DMS53 treated with DMSO at 0.1 percent for 48 hours (cell line): Measurements from ENCODE around the gene LRRTM4.

ENCODE experiments used
- DNase-seq: peaks from one replicate; lab custom pipeline; 2025; ENCODE audit not compliant: unreplicated experiment; lab: John Stamatoyannopoulos, UW

Gene LRRTM4

GRCh38 chr2:77325395-77325794 lies 196.8 kb downstream of the LRRTM4 start:
- no peak for DNase-seq

GRCh38 chr2:77322431-77322830 lies 199.7 kb downstream of the LRRTM4 start:
- DNase-seq: no peak

- peak; percentile 24 for DNase-seq
Observed at GRCh38 chr2:77314721-77315120, 207.5 kb downstream of the LRRTM4 start.

DNA sequence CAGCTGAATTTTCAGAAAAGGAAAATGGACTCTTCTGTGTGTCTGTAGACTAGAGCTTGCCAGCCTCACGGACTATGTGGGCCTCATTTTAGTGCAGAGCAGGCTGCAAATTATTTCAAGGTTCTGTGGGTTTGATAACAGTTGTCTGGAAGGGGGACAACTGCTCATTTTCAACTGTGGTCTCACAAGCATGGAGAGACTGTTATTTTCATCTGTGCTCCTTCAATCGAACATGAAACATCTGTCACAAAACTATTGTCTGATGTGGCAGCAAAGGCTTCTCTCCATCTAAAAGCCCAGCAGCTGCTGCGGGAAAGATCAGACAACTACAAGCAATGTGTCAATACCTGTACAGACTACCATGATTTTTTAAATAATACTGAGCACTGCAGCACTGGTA lies 211.8 kb downstream of the LRRTM4 start:
- no peak for DNase-seq

DNA sequence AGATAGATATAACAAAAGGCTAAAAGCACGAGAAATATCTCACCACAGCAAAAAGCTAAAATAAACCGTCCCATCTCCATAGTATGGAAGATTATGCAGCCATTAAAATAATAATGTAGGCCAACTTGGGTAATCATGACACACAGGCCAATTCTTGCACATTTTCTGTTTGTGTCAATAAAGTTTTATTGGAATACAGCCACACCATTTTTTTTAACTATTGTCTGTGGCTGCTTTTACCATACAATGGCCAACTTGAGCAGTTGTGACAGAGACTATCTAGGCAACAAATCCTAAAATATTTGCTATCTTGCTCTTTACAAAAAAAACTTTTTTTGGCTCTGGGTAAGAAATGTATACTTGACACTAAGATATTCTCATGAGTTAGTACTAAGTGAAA lies 212.5 kb downstream of the LRRTM4 start:
- no peak for DNase-seq

DNA sequence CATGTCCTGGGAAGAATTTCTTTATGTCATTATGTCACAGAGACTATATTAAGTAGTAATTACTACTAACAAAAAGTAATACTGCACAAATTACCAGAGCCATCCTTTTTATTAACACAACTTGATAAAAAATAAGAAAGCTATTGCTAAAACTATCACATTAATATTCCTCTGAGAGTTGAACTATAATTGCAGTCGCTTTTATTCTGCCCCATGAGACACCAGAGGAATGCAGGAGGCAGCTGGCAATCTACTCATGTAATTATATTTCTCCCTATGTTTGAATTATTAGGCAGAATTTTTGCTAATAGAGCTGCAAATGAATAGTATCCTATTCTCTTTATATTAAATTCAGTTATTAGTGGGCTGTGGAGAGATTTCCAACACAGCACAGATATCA lies 220.7 kb downstream of the LRRTM4 start:
- DNase-seq: no peak

DNA sequence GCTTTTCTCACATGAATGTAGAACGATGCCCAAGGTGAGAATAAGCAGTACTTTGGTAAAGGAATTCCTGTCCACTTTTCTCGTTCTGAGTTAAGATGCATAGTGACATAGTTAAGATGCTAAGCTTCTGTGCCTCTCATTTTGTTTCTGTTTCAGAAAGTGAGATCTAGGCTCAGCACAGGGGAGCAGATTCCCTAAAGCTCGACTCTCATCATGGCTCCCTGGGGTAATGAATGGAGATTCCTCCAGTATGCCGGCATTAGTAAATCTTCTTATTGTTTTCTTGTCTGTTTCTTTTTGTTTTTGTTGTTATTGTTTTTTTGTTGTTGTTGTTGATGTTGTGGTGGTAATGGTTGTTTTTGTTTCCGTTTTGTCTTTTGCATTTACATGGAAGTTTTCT lies 225.4 kb downstream of the LRRTM4 start:
- DNase-seq: no peak

GRCh38 chr2:77294474-77294873 lies 227.7 kb downstream of the LRRTM4 start:
- no peak for DNase-seq

GRCh38 chr2:77284353-77284752 lies 237.8 kb downstream of the LRRTM4 start:
- no peak for DNase-seq

DNA sequence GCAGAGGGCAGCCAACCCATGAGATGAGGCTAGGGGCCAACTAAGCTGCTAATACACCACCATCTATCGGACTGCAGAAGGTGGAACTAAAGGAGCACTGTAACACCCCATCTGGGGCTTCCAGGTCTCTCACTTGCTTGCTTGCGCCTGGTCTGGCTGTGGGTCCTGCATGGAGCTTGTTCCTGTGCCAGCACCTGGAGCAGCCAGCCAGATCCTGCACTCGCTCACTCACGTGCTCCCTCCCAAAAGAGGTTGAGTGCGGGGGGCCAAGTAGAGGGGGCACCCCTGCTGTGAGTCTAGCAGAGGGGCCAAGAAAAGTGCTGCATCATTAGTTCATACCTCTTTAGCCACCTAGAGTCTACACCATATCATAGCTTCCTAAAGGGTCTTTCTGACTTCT lies 250.9 kb downstream of the LRRTM4 start:
- no peak for DNase-seq

- DNase-seq: no peak
Observed at GRCh38 chr2:77270433-77270832, 251.7 kb downstream of the LRRTM4 start.

DNA sequence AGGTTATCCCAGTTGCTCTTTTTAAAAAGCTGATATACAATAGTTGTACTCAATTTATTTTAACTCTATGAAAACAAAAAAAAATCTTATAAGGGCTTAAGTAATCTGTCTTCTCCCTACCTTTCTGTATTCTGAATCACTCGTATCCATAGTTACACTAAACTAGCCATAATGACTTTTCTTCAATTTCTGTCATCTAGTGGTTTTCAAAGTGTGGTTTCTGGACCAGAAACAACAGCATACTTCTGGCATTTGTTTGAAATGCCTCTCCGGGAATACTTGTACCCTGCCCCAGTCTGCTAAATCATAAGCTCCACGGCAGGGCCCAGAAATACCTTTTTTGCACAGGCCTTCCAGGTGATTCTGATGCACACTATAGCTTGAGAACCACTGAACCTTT lies 253.6 kb downstream of the LRRTM4 start:
- DNase-seq: no peak

DNA sequence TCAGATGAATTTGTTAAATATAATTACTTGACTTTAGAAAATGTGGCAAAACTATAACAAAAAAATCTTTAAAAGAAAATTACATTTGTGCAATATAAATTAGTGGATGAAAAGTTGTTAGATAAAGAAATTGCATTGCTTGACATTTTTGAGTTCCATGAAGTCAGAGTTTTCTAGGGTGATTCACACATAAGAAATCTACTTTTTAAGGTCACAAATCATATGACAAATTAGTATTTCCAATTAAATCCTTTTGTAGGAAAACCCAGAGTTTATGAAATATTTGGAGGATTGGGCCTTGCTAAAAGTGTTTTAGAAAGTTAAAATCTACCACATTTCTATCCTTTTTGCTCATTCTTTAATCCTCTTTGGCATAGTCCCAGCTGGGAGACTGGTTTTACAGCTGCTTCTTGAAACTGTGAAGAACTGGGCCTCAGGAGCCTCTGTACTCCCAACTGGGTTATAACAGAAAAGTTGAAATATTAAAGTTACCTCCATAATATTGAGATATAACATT lies 289.2 kb downstream of the LRRTM4 start:
- DNase-seq: no peak

DNA sequence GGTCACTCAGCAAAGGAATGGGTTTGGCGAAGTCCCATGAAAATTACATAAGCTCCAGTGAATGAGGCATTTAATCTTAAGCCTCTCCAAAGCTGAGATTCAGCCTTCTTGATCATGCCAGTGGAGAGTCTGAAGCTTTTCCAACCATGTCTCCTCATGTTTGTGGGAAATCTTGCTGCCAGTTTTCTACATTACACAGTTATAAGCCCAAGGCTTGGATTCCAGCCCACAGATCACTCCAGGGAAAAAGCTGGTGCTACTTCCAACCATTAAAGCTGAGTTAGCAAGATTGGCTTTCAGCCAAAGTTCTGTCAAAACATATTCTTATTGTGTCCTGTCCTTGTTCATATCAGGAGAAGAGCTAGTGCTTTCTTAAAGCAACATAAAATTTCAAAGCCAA lies 293.8 kb downstream of the LRRTM4 start:
- DNase-seq: no peak

DNA sequence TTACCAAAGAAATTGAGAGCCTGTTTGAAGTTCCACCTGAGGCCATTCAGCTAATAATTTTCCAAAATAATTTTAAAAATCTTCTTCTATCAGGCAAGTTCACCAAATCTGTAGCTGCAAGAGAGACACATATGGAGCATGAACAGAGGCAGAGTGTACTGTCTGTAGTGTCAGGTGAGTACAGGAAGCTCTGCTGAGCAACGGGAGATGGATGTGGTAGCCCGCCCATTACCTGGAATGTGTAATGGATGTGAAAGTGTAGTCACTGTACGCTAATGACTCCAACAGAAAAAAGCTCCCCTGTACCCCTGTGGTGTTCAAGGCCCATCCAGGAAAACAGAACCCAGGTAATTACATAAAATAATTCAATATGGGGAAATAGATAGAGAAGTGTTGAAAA lies 311.5 kb downstream of the LRRTM4 start:
- DNase-seq: no peak

DNA sequence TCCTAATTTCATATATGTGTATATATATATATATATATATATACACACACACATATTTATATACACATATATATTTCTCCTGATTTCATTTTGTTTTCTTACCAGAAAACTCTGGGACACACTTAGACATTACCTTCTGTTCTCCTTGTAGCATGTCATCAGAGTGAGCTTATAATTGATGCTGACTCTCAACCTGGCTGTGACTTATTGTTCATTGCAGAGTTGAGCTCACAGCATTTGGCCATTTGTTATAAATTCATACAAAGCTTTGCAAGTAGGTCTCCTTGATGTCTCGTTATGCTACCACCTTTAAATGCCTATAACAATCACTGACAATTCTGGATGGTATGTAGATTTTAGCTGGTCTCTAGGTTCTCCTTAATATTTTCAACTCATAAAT lies 314.8 kb downstream of the LRRTM4 start:
- DNase-seq: no peak

DNA sequence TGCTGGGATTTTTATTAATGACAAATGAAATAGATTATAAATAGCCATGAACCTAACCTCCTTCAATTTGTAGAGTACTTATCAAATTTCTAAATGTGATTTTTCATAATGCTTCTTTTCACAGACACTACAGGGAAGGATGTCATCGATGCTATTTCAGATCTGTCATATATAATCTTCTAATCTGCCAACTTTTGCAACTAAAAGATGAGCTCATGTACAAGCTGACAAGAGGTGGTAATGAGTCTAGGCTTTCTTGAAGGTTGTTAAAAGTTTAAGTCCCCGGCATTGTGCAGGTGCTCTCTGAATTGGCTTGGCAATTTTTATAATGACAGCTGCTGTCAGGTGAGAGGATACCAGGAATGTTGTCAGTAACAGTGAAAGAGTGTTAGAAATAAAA lies 320.4 kb downstream of the LRRTM4 start:
- DNase-seq: no peak

DNA sequence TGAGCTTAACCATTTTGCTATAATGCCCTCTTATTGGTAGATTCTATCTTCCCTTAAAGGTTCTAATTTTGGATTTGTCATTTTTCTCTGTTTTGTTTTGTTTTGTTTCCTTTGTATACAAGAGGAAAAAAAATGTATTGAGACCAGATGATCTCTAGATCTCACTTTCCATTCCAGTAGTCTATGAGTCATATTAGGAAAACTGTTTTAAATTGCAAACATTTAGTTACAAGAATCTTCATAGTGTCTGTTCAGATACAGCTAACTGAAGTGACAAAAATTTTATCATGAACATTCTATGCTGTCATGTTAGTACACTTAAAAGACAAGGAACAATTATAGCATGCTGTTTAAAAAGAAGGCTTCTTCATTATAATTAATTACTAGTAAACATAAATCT lies 322.8 kb downstream of the LRRTM4 start:
- DNase-seq: no peak

DNA sequence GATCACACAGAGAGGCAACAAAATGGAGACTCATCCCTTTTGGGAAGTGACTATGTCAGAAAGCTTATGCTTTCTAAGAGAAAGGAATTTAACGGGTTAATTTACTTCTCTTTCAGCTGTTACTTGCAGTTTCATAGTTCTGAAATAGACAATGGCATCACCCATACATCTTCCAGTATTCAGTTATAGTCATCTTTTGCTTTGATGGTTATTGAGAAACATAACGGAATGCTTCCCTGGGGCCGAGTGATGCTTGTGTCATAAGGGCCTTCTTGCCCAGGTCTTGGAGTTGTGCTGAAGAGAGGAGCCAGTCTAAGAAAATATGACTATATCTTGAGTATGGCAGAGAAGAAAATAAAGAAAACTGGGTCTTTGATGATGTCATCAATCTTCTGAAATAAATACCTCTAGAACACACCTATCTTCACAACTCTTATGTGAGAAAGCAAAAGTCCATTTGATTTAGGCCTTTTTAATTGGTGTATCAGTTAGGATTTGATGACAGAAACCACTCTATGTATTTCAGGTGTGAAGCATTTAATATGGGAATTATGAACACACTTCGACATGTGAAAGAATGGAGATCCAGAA lies 328.2 kb downstream of the LRRTM4 start:
- DNase-seq: no peak

- peak; percentile 27 for DNase-seq
Observed at GRCh38 chr2:77192811-77193289, 329.3 kb downstream of the LRRTM4 start.

DNA sequence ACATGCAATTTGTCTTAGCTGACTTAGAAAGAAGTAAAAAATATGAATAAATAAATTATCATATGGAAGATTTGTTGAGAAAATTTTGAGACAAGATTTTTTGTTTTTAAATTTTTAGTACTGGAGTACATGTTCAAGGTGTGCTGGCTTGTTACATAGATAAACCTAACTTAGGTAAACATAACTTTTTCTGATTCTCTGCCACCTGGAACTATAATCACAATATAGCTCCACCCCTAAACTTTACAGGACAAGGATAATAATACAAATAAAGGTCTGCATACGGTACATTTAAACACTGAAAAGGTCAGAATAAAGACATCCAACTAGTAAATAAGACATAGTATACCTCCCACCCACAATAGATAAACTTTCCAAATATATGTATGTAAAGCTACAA lies 330.5 kb downstream of the LRRTM4 start:
- no peak for DNase-seq

DNA sequence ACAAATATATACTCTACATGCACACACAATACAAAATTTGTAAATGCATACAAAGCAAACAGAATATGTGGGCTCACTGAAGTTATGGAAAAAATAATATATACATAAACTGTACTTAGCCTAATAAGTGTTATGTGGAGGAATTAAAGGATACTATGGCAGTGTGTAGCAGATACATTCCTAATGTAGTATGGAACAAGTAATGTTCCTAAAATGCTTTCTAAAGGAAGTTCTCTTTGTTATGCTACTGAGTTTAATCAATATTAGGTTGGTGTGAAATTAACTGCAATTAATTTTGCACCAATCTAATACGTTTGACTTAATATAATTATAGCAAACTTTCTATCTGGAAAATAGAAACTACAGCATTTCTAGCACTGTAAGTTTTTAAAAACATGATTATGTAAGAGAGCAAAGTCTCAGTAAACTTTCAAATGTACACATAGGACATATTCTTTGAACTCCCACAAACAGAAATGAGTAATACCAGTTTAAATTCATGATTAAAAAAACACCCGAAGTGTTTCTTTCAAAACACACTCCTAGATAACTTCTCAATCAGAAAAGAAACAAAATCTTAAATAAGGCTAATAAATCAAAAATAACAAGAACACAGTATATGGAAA lies 331.3 kb downstream of the LRRTM4 start:
- DNase-seq: no peak

- DNase-seq: no peak
Observed at GRCh38 chr2:77185052-77185451, 337.1 kb downstream of the LRRTM4 start.
